Transverse colon (tissue), 4 donors: ENCODE measurements around the gene DNAJC1. TPM values are rescaled to one million over a fixed set of nuclear protein-coding genes. Genes with fewer than 3 reads are reported as not detected.

Experiments
- DNase-seq: peaks from one replicate; pipeline ENCODE4 v3.0.0-alpha.2; 2019
- H3K27ac ChIP-seq, 4 donors: fragments of 200-600 bp; sonication (generic); 2 replicates each; pipeline ENCODE4 v1.5.1; 2016 to 2018; ENCODE audit warnings: inconsistent platforms in 4 of 4
- H3K27me3 ChIP-seq: fragments of 200-600 bp; sonication (generic); 2 replicates; pipeline ENCODE4 v1.5.1; 2017; ENCODE audit warnings: inconsistent platforms
- H3K36me3 ChIP-seq, 4 donors: fragments of 200-600 bp; sonication (generic); 2 replicates each; pipeline ENCODE4 v1.5.1; 2017 to 2019; ENCODE audit warnings: inconsistent platforms in 4 of 4
- H3K4me1 ChIP-seq, 4 donors: fragments of 200-600 bp; sonication (generic); 2 replicates each; pipeline ENCODE4 v1.5.1; 2017 to 2020; ENCODE audit warnings: inconsistent platforms in 4 of 4
- H3K4me3 ChIP-seq, 4 donors: fragments of 200-600 bp; sonication (generic); 1 replicate in 1 of 4; 2 replicates in 3 of 4; pipeline versions ENCODE4 v1.5.1 to v1.6.1; 2017 to 2019; ENCODE audit warnings: inconsistent platforms in 4 of 4
- H3K9me3 ChIP-seq, 2 donors: fragments of 200-600 bp; sonication (generic); 2 replicates each; pipeline ENCODE4 v1.5.1; 2017 to 2019; ENCODE audit warnings: inconsistent platforms in 2 of 2
- EP300 ChIP-seq: sonication (generic); formaldehyde crosslinking; IDR thresholded peaks from one replicate; pipeline ENCODE4 v1.6.1; 2017; ENCODE audit warnings: antibody characterized with exemption, low read depth
- POLR2A ChIP-seq: fragments of 450-650 bp; IDR thresholded peaks from one replicate; pipeline ENCODE4 v1.6.1; 2016; ENCODE audit warnings: antibody characterized with exemption, mild to moderate bottlenecking, moderate library complexity
- POLR2AphosphoS5 ChIP-seq, 3 donors: sonication (generic); formaldehyde crosslinking; IDR thresholded peaks; one replicate each; pipeline ENCODE4 v1.6.1; 2016; ENCODE audit warnings: antibody characterized with exemption in 3 of 3
- WGBS, 2 donors: methylation state at CpG; one replicate each; pipeline ENCODE4 v1.1.5; 2018; ENCODE audit warnings: low coverage in 1 of 2; 5-methylcytosine and 5-hydroxymethylcytosine counted together
- in situ Hi-C, 4 donors: fragments of 200-750 bp; cut with MboI; loops; one replicate each; pipeline versions ENCODE4 v1.15.0 to v1.15.1; 2017; ENCODE audit warnings: low sequenced_read_pairs in 3 of 4, low pct_ligation_motif_present in 1 of 4, low pct_unique_long_range_greater_than_20kb in 1 of 4
- intact Hi-C: fragments of 100-400 bp; cut with DNase I; formaldehyde crosslinking; loops from one replicate; pipeline ENCODE4 v1.15.1; 2023; ENCODE audit warnings: low total_unique reads
- total RNA-seq, 4 donors: library from RNA; depleted of rRNA; stranded (reverse); fragments of >200 nt; gene quantifications; one replicate each; pipeline ENCODE4 v1.1.0, GENCODE V29; 2016
- TF ChIP-seq, protein P1 (sequence below), 5 experiments: fragments of 200-600 bp in 3 of 5; fragments of 450-650 bp in 2 of 5; sonication (generic) in 3 of 5; IDR thresholded peaks; 1 replicate in 2 of 5; 2 replicates in 3 of 5; pipeline ENCODE4 v1.5.1; 2016 to 2017; ENCODE audit warnings: antibody characterized with exemption in 5 of 5, inconsistent platforms in 3 of 5, mild to moderate bottlenecking in 2 of 5, moderate library complexity in 1 of 5

DNAJC1 gene
- total RNA-seq, 4 donors from 2014 or later, result 18.5 to 71.7 (median 48.4) TPM

DNA sequence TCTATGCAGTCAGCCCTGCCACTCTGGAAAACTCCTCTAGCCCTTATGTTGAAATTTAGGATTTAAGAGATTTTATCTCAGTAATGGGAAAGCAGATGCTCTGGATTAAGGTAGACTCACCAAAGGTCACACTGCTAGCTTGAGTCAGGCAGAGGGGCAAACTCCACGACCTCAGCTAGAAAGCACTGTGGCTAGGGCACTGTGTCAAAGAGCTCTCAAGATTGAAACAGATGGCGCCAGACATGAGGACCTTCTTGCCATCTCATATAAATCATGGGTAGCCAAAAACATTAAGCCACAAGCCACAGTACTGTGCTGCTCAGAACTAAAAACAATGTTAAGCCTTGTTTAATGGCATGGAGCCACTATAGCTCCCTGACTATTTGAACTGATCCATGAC lies 188.7 kb downstream of the DNAJC1 start:
- H3K27me3 ChIP-seq, result no peaks in the 10 kb centered on the region
- intact Hi-C loops, result no loop called here
- H3K36me3 ChIP-seq, result no peaks in the 10 kb centered on the region
- no peak for DNase-seq
- no peaks in the 10 kb centered on the region for H3K9me3 ChIP-seq
- no peak overlapping the region for H3K27ac ChIP-seq
- in situ Hi-C loops, result no loop called here
- WGBS, 2 donors, result 56 to 85% methylated on average over 1 to 2 of the region's 2 CpGs
- no peaks in the 10 kb centered on the region for H3K4me1 ChIP-seq
- no peak overlapping the region for H3K4me3 ChIP-seq
- no peak for TF ChIP-seq EP300
- no peak for TF ChIP-seq POLR2A
- TF ChIP-seq POLR2AphosphoS5 (IDR thresholded peaks at IDR 0.05), result no peak
- TF ChIP-seq, protein P1, sequence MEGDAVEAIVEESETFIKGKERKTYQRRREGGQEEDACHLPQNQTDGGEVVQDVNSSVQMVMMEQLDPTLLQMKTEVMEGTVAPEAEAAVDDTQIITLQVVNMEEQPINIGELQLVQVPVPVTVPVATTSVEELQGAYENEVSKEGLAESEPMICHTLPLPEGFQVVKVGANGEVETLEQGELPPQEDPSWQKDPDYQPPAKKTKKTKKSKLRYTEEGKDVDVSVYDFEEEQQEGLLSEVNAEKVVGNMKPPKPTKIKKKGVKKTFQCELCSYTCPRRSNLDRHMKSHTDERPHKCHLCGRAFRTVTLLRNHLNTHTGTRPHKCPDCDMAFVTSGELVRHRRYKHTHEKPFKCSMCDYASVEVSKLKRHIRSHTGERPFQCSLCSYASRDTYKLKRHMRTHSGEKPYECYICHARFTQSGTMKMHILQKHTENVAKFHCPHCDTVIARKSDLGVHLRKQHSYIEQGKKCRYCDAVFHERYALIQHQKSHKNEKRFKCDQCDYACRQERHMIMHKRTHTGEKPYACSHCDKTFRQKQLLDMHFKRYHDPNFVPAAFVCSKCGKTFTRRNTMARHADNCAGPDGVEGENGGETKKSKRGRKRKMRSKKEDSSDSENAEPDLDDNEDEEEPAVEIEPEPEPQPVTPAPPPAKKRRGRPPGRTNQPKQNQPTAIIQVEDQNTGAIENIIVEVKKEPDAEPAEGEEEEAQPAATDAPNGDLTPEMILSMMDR (IDR thresholded peaks at IDR 0.05), result no peak

DNA sequence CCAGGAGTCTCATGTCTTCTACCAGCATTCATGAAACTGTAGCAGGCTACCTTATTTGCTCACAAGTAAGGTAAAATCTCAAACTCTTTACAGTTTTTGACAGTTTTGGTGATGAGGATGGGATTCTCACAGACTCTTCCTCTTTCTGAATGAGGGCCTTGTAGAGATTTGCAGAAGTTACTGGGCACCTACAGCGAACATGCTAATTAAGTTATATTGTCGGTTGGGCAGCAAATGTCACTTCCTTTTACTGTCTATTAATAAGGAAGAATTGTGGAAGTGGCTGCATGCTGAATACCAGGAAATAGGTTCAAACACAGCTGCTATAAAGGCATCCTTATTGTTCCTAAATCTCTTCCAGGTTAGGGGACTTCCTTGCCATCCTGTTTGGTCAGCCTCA lies 189.6 kb downstream of the DNAJC1 start:
- Histone ChIP-seq H3K4me1 (no peaks in the 10 kb centered on the region), H3K9me3 (no peaks in the 10 kb centered on the region), H3K27me3 (no peaks in the 10 kb centered on the region), H3K4me3 (no peak overlapping the region), H3K27ac (no peak overlapping the region), H3K36me3 (no peaks in the 10 kb centered on the region)
- DNase-seq, result no peak
- 79 to 90% methylated on average over 2 of the region's 2 CpGs for WGBS, 2 donors
- intact Hi-C loops (no loop called here), in situ Hi-C loops (no loop called here)
- TF ChIP-seq, protein P1 (IDR thresholded peaks at IDR 0.05), result no peak
- TF ChIP-seq POLR2AphosphoS5 (IDR thresholded peaks at IDR 0.05) (no peak), POLR2A (no peak), EP300 (no peak)

DNA sequence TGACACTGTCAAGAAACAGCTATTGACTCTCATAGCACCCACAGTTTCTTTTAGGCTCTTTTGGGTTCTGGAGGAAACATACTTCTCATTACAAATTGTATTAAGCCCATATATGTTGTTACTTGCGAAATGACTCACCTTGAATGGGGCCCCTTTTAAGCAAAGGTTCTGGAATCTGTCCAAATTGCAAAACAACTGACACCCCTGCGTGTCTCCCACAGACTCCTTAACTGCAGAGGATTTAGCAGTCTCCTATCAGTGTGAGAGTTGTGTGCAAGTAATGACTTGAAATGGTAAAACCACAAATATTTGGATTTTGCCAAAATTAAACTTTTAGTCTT lies 192.3 kb downstream of the DNAJC1 start:
- Histone ChIP-seq H3K4me3 (no peak overlapping the region), H3K9me3 (no peaks in the 10 kb centered on the region), H3K27ac (no peak overlapping the region), H3K36me3 (no peaks in the 10 kb centered on the region), H3K4me1 (no peaks in the 10 kb centered on the region), H3K27me3 (no peaks in the 10 kb centered on the region)
- 83 to 85% methylated on average over 2 of the region's 2 CpGs for WGBS, 2 donors
- TF ChIP-seq, protein P1 (IDR thresholded peaks at IDR 0.05), result no peak
- TF ChIP-seq EP300, result no peak
- no peak for TF ChIP-seq POLR2AphosphoS5 (IDR thresholded peaks at IDR 0.05)
- TF ChIP-seq POLR2A, result no peak
- in situ Hi-C loops (no loop called here), intact Hi-C loops (no loop called here)
- no peak for DNase-seq

DNA sequence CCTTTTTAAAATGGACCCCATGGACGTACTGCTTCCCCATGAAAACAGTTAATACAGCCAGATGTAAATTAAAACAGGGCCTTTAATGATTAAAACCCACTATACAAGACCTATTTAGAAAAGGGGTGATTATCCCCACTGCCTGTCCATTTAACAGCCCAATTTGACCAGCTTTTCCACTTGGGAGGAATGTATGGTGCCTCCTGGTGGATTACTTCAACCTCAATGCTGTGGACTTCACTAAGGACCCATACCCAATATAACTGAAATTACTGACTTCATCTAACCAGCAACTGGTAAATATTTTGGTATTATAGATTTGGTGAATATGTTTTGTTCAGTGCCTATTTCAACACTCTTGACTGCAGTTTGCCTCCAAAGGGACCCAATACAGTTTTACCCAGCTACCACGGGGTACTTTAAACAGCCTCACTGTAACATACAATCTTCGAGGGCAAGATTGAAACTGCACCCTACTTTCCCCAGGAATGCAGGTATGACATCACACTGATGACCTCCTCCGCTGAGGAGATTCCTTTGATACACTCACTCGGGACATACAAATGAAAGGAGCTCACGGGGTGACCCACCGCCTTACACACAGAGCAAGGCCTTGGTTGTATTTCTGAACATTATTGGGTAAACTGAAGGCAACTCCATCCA lies 192.8 kb downstream of the DNAJC1 start:
- H3K9me3 ChIP-seq, result no peaks in the 10 kb centered on the region
- in situ Hi-C loops, result no loop called here
- H3K4me3 ChIP-seq, result no peak overlapping the region
- WGBS, 2 donors, result 89 to 97% methylated on average over 1 to 7 of the region's 7 CpGs
- H3K27me3 ChIP-seq, result no peaks in the 10 kb centered on the region
- TF ChIP-seq EP300 (no peak), POLR2A (no peak), POLR2AphosphoS5 (IDR thresholded peaks at IDR 0.05) (no peak)
- TF ChIP-seq, protein P1 (IDR thresholded peaks at IDR 0.05), result no peak
- no peak overlapping the region for H3K27ac ChIP-seq
- no peaks in the 10 kb centered on the region for H3K4me1 ChIP-seq
- H3K36me3 ChIP-seq, result no peaks in the 10 kb centered on the region
- DNase-seq, result no peak
- intact Hi-C loops, result no loop called here
